Heart right ventricle (tissue), 16 donors: ENCODE measurements around the gene BTN2A1. TPM values are rescaled to one million over a fixed set of nuclear protein-coding genes. Genes with fewer than 3 reads are reported as not detected.
"Not testable (repeated sequence)": the region's sequence is repeated elsewhere in the genome, so short reads cannot be mapped to it uniquely, and the experiment has no call there.

Experiments
- ATAC-seq, 8 donors: fragments of 200-7000 bp; cut with Tn5 transposase; one replicate each; pipeline ENCODE4 v1.9.1; 2020; ENCODE audit warnings: mild to moderate bottlenecking in 8 of 8, moderate library complexity in 8 of 8, moderate number of reproducible peaks in 1 of 8
- DNase-seq, 2 donors: peaks; one replicate each; pipeline ENCODE4 v3.0.0-alpha.2; 2020
- H3K27ac ChIP-seq, 10 donors: fragments of 200-600 bp; sonication (generic) in 2 of 10; one replicate each; pipeline versions ENCODE4 v1.5.0 to v1.8.0; 2020 to 2022; ENCODE audit warnings: mild to moderate bottlenecking in 3 of 10
- H3K27me3 ChIP-seq, 7 donors: fragments of 200-600 bp; one replicate each; pipeline ENCODE4 v1.8.0; 2021 to 2022; ENCODE audit warnings: mild to moderate bottlenecking in 2 of 7
- H3K36me3 ChIP-seq, 9 donors: fragments of 200-600 bp; sonication (generic) in 1 of 9; one replicate each; pipeline versions ENCODE4 v1.5.0 to v1.8.0; 2020 to 2022; ENCODE audit warnings: mild to moderate bottlenecking in 2 of 9
- H3K4me1 ChIP-seq, 9 donors: fragments of 200-600 bp; sonication (generic) in 1 of 9; one replicate each; pipeline versions ENCODE4 v1.5.0 to v1.8.0; 2020 to 2022; ENCODE audit warnings: mild to moderate bottlenecking in 4 of 9
- H3K4me3 ChIP-seq, 10 donors: fragments of 200-600 bp; sonication (generic) in 2 of 10; one replicate each; pipeline versions ENCODE4 v1.5.0 to v1.8.0; 2020 to 2022; ENCODE audit warnings: mild to moderate bottlenecking in 7 of 10, moderate library complexity in 2 of 10
- H3K9me3 ChIP-seq, 11 donors: fragments of 200-600 bp in 10 of 11; sonication (generic) in 2 of 11; one replicate each; pipeline versions ENCODE4 v1.5.0 to v1.8.0; 2013 to 2022; ENCODE audit warnings: mild to moderate bottlenecking in 2 of 11, control low read depth in 1 of 11, moderate library complexity in 1 of 11
- whole genome bisulfite sequencing, 2 donors: extraction: QIAGEN DNeasy Blood & Tissue Kit; methylation state at CpG; one replicate each; pipeline ENCODE4 v1.1.7; 2013; ENCODE audit warnings: inconsistent platforms in 1 of 2; 5-methylcytosine and 5-hydroxymethylcytosine counted together
- intact Hi-C, 10 donors: fragments of 100-400 bp; cut with DNase I; formaldehyde crosslinking; loops; one replicate each; pipeline versions ENCODE4 v1.11.1 to v1.14.2; 2022
- polyA plus RNA-seq, 2 donors: library from polyadenylated mRNA; stranded (reverse); fragments of 200-250 nt; gene quantifications; one replicate each; pipeline ENCODE4 v1.2.3, GENCODE V29; 2013
- total RNA-seq, 10 donors: library from RNA; stranded (reverse); fragmentation: NEBNext Ultra II Directional in 3 of 10; extraction: Animal tissue kit (Norgen Biotek cat#: 25700) in 3 of 10; gene quantifications; one replicate each; pipeline versions ENCODE4 v1.2.1 to v1.2.4, GENCODE V29; 2021 to 2023
- TF ChIP-seq, protein P1 (sequence below), 9 donors: fragments of 200-600 bp; sonication (generic) in 2 of 9; IDR thresholded peaks; one replicate each; pipeline versions ENCODE4 v1.5.0 to v1.8.0; 2021 to 2022; ENCODE audit warnings: antibody characterized with exemption in 9 of 9, mild to moderate bottlenecking in 5 of 9, moderate library complexity in 1 of 9
- donor health status: Arrhythmogenic right ventricular cardiomyopathy.
- donor health status: ischemic (EF 13 %, LVEDD 7.1; RV severe dilation, severe dysfunction).
- donor health status: healthy with polysubstance abuse.
- donor health status: DM: no; HTN: yes; CAD: no.
- donor health status: DM: no; HTN: no; CAD: no.
- donor health status: ischemic (EF 25% LVEDD 6.9; RV normal size, moderate dysfunction).
- donor health status: ischemic (EF 25% LVEDD 5.7; RV mildly dilated, moderate dysfunction).
- donor health status: healthy.
- donor health status: DM: yes; HTN: yes; CAD: no.
- donor health status: Ischemic cardiomyopathy.
- donor health status: ischemic (EF 35%, LVEDD 5.7; RV mildly dilated, moderate dysfunction).
- donor health status: nonischemic (EF 11% LVEDD 7.7; RV severe dilation, severe dysfunction).
- donor health status: DM: yes; HTN: yes; CAD: no.
- donor health status: PGD.
- donor health status: ischemic (EF 29% LVEDD 5.4; RV normal size, mild dysfunction).
- donor health status: nonischemic (EF 23%, LVEDD 6.1; RV moderate dilation, normal function).

BTN2A1 gene
- total and polyA plus RNA-seq, 12 donors, result 9.7 to 19.9 (median 15.5) TPM

- H3K9me3 ChIP-seq, result peaks cover 0 to 3% (median 0%) of the 10 kb centered on the region in 11 donors
- no peak for DNase-seq
- intact Hi-C loops, result no loop called here
- 94 to 98% methylated on average over 2 of the region's 2 CpGs for WGBS, 2 donors
- H3K4me1 ChIP-seq, result peaks cover 0 to 42% (median 17%) of the 10 kb centered on the region in 9 donors
- H3K27me3 ChIP-seq, result peaks cover 0 to 6% (median 0%) of the 10 kb centered on the region in 7 donors
- H3K4me3 ChIP-seq, result no peak overlapping the region
- H3K36me3 ChIP-seq, result peaks cover 0 to 61% (median 11%) of the 10 kb centered on the region in 9 donors
- H3K27ac ChIP-seq, result no peak overlapping the region
- TF ChIP-seq, protein P1, sequence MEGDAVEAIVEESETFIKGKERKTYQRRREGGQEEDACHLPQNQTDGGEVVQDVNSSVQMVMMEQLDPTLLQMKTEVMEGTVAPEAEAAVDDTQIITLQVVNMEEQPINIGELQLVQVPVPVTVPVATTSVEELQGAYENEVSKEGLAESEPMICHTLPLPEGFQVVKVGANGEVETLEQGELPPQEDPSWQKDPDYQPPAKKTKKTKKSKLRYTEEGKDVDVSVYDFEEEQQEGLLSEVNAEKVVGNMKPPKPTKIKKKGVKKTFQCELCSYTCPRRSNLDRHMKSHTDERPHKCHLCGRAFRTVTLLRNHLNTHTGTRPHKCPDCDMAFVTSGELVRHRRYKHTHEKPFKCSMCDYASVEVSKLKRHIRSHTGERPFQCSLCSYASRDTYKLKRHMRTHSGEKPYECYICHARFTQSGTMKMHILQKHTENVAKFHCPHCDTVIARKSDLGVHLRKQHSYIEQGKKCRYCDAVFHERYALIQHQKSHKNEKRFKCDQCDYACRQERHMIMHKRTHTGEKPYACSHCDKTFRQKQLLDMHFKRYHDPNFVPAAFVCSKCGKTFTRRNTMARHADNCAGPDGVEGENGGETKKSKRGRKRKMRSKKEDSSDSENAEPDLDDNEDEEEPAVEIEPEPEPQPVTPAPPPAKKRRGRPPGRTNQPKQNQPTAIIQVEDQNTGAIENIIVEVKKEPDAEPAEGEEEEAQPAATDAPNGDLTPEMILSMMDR (IDR thresholded peaks at IDR 0.05), result no peak
- no peak for ATAC-seq
Measured at GRCh38 chr6:26428206-26428605, 29.5 kb upstream of the BTN2A1 start.

GRCh38 chr6:26430787-26431186, 27.0 kb upstream of the BTN2A1 start:
- Histone ChIP-seq H3K27me3 (peaks cover 0 to 6% (median 0%) of the 10 kb centered on the region in 7 donors), H3K27ac (no peak overlapping the region), H3K36me3 (peaks cover 0 to 53% (median 5%) of the 10 kb centered on the region in 9 donors), H3K4me3 (no peak overlapping the region), H3K4me1 (peaks cover 0 to 20% (median 0%) of the 10 kb centered on the region in 9 donors), H3K9me3 (peaks cover 0 to 19% (median 3%) of the 10 kb centered on the region in 11 donors)
- ATAC-seq (peak in 4 of 8 donors; percentile 7 to 57 (median 34)), DNase-seq (no peak)
- intact Hi-C loops, result no loop called here
- TF ChIP-seq, protein P1 (IDR thresholded peaks at IDR 0.05), result no peak
- WGBS, 2 donors, result 68 to 79% methylated on average over 5 of the region's 5 CpGs

GRCh38 chr6:26431258-26432172, 26.2 kb upstream of the BTN2A1 start:
- H3K36me3 ChIP-seq, result peaks cover 0 to 46% (median 0%) of the 10 kb centered on the region in 9 donors
- peaks cover 0 to 6% (median 0%) of the 10 kb centered on the region in 7 donors for H3K27me3 ChIP-seq
- H3K4me1 ChIP-seq, result peaks cover 0 to 20% (median 0%) of the 10 kb centered on the region in 9 donors
- peak overlapping the region in 1 of 10 donors; percentile 23 for H3K27ac ChIP-seq
- 76 to 81% methylated on average over 6 of the region's 6 CpGs for WGBS, 2 donors
- TF ChIP-seq, protein P1 (IDR thresholded peaks at IDR 0.05), result no peak
- intact Hi-C loops, result no loop called here
- H3K9me3 ChIP-seq, result peaks cover 0 to 19% (median 3%) of the 10 kb centered on the region in 11 donors
- no peak for DNase-seq
- peak in 4 of 8 donors; percentile 21 to 57 (median 44) for ATAC-seq
- H3K4me3 ChIP-seq, result no peak overlapping the region

- Histone ChIP-seq H3K9me3 (peaks cover 0 to 19% (median 3%) of the 10 kb centered on the region in 11 donors), H3K27me3 (no peaks in the 10 kb centered on the region), H3K4me3 (no peak overlapping the region), H3K27ac (peak overlapping the region in 1 of 10 donors; percentile 21), H3K36me3 (peaks cover 0 to 34% (median 0%) of the 10 kb centered on the region in 9 donors), H3K4me1 (peaks cover 0 to 20% (median 0%) of the 10 kb centered on the region in 9 donors)
- DNase-seq (peak in 1 of 2 donors; percentile 15), ATAC-seq (peak in 4 of 8 donors; percentile 38 to 67 (median 44))
- TF ChIP-seq, protein P1 (IDR thresholded peaks at IDR 0.05), result no peak
- intact Hi-C loops, result no loop called here
- WGBS, 2 donors, result 78 to 80% methylated on average over 5 of the region's 5 CpGs
Measured at GRCh38 chr6:26432627-26433201, 25.0 kb upstream of the BTN2A1 start.

DNA sequence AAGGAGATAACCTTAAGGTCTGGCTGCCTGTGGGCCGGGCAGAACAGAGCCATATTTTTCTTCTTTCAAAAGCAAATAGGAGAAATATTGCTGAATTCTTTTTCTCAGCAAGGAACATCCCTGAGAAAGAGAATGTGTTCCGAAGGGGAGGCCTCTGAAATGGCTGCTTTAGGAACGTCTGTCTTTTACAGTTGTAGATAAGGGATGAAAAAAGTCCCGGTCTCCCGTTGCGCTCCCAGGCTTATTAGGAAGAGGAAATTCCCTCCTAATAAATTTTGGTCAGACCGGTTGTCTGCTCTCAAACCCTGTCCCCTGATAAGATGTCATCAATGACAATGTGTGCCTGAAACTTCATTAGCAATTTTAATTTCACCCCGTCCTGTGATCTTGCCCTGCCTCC, 24.1 kb upstream of the BTN2A1 start:
- intact Hi-C loops, ATAC-seq, H3K4me3 ChIP-seq, H3K27me3 ChIP-seq, DNase-seq, H3K27ac ChIP-seq: not testable (repeated sequence)
- 93 to 94% methylated on average over 8 of the region's 8 CpGs for WGBS, 2 donors
- H3K4me1 ChIP-seq, result peaks cover 0 to 20% (median 0%) of the 10 kb centered on the region in 9 donors
- peaks cover 0 to 19% (median 3%) of the 10 kb centered on the region in 11 donors for H3K9me3 ChIP-seq
- peaks cover 0 to 26% (median 0%) of the 10 kb centered on the region in 9 donors for H3K36me3 ChIP-seq
